ENCODE data around the gene RAD51B.
A peak's percentile ranks its signal among the peaks of the same experiment; 100 is the strongest.

The RAD51B gene

DNA sequence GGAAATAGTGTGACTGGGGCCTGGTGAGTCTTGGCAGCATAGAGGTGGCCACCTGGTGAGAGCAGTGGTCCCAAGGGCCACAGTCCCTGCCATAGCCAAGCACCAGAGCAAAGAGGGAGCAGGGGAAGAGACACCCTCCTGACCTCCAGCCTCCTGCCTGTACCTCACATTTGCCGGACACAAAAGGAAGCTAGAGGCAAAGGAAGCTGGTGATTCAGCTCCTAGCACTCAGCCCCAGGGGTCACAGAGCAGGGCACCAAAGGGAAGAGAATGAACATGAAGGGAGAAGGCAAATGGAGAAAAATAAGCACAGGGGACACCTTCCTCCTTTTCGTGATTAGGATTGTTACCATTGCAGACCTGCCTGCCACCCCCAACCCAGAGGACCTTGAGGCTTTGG lies 756.5 kb downstream of the RAD51B start:
- DNase-seq (ENCODE audit: low read depth) = no peak

DNA sequence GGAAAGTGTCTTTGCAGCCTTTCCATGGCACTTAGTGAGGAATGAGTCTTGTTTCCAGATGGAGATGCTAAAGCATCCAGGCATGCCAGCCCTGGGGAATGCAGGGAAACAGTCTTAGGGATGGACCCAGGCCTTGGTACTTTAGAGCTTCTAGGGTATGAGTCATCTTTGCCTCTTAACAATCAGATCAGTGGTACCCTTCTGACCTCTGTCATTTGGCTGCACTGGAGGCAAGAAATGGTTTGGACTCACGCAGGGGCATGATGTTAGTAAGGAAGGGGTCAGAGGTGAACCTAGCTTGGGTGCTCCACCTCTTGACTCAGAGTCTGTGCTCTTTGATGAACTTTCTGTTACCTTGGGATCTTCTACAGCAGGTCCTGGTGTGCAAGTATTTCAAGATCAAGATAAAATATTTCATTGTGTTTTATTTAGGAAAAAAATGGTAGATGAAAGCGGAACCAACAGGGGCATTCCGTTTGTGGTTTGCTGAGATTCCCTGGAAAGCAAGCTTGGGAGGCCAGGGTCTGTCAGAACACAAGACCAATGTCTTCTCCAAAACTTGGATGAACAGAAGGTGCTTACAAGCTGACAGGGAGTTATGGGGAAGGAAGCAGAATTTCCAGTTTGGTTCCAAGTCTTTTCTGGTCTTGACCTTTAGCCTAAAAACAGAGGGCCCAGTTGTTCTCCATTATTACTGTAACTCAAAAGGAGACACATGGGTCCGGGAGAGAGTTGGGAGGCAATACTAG lies 757.1 kb downstream of the RAD51B start:
- peak; percentile 36 for DNase-seq (ENCODE audit: low read depth)

DNA sequence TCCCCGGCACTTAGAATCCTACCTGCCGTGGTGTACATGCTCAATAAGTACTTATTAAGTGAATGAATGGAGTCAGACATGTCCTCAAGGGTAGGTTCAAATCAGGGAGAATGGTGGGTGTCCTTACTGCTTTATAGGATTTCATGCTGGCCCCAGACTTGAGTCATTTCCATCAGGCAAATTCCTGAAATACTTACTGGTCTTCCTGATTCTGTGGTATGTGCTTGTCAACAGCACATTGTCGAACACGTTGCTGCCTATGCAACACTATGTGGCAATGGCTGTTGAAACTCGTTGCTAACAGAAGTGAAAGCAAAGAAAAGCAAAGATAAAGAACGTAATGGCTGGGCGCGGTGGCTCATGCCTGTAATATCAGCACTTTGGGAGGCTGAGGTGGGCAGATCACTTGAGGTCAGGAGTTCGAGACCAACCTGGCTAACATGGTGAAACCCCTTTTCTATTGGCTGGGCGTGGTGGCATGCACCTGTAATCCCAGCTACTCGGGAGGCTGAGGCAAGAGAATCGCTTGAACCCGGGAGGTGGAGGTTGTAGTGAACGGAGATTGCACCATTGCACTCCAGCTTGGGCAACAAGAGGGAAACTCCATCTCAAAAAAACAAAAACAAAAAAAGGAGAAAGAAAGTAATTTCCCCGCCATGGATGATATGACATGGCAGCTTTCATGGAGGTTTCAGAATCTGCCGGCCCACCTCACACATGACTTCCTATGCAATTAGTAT lies 758.4 kb downstream of the RAD51B start:
- peak; percentile 99 for DNase-seq (ENCODE audit: low read depth)

DNA sequence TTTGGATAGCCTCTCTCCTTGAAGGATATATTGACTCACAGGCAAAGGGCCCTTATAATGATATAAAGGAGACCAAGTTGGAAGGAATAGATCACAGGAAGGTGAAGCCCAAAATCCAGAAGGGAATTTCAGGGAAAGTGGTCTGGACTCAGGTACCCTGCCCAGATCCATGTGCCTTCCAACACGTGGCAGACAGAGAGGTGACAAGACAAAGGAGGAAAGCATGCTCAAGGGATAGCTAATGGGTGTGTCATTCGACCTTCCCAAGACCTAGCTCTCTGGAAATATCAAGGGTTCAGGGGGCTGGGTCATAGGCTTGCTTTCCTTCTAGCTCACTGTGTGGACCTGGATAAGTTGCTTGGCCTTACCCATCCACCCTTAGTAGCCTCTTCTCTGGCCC lies 759.0 kb downstream of the RAD51B start:
- no peak for DNase-seq (ENCODE audit: low read depth)

DNA sequence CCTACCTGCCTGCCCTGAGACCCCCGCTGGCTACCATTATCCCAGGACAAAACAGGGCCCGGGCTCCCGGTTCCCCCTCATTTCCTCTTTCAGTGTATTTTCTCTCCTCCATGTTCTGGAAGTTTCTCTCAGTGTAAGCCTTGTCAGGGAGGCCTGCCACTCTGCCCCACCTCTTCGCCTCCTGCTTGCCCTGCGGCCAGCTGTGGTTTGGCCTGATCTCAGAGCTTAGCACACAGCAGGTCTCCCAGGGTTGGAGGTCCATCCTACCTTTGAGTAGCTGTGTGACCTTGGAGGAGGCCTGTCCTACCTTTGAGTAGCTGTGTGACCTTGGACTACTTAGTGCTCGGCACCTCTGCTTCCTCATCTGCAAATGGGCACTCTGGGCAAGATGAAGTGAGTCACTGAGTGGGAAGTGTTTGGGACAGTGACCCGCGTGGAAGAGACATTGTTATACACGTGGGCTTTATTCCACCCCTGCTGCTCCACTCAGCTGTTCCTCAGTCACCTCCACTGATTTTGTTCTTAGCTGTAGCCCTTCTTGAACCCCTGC lies 760.6 kb downstream of the RAD51B start:
- no peak for DNase-seq (ENCODE audit: low read depth)

DNA sequence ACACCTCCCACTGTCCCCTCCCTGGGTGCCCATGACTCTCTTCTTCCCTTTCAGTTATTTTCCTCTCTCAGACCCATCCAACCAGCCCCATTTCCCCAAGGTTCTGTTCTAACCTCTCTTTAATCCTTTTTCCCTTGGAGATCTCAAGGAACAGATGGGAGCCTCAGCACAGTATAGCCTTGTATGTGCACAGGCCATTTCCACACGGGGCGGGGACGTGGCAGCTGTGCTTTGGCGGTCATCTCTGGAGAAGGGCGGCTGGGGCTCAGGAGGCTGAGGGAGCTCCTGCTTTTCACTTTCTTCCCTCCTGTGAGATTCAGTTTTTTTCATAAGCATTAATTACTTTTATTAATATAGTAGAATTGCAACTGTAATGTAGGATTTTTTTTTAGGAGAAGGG lies 761.1 kb downstream of the RAD51B start:
- DNase-seq (ENCODE audit: low read depth) = no peak

DNA sequence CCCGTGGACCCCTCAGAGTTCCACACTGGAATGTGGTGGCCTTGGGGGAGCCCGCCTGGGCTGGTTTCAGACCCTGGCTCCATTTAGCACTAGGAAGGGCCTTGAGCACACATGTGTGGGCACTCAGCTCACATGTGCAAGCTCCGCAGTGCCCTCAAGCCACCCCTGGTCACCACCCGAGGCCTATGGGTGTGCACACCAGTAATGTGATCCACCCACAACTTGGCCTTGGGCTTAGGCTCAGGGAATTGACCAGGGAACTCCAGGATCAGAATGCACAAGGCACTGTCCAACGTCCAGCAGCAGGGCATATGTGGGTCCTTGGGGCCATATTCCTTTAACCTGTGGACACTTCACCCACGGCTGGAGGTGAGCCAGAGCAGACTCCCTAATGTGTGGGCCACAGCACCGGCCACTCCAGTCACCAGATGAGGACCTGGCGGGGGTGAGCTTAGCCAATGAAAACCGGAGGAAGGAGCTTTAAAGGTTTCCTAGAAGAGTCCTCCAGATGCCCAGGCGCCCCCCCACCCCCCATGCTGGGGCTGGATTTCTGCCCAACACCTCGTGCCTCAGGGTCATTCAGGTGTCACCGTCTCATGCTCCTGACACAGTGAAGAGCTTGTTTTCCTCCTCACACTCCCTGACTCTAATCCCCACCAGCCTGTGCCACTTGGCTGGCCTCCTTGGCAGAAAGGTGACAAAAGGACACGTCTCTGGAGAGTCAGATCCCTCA lies 764.1 kb downstream of the RAD51B start:
- DNase-seq (ENCODE audit: low read depth) = no peak

DNA sequence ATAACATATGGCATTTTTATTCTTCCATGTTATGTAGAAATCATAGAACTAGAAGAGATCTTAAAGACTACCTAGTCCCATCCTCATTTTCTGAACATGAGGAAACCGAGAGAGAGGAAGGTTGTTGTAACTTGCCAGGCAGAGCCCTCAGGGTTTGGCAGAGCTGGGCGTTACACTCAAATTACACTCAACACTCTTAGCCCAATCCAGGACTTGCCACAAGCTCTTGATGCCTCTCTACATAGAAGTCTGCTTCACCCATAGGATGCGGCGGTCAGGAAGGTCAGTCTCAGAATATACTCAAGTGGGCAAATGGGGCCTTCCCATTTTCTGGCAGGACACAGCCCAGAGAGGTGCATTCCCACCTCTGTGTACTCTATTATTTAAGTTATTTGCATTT lies 765.2 kb downstream of the RAD51B start:
- DNase-seq (ENCODE audit: low read depth) = no peak

DNA sequence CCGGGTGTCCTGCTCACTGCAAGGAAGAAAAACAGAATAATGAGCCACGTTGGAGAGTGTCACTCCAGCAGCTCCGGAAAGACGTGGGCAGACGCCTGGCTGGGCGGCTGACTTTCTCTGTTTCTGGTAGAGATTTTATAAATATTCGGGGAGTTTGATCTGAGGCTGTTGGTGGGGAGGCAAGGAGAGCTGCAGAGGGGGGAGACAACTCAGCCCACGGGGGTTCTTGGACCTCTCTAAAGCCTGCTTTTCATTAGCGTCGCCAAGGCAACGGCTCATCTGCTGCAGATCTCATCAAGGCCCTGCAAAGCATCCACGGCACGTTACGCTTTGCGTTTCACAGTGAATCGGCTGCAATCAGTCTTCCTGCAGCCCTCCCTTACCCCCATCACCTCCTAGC lies 766.1 kb downstream of the RAD51B start:
- DNase-seq (ENCODE audit: low read depth) = peak; percentile 32

DNA sequence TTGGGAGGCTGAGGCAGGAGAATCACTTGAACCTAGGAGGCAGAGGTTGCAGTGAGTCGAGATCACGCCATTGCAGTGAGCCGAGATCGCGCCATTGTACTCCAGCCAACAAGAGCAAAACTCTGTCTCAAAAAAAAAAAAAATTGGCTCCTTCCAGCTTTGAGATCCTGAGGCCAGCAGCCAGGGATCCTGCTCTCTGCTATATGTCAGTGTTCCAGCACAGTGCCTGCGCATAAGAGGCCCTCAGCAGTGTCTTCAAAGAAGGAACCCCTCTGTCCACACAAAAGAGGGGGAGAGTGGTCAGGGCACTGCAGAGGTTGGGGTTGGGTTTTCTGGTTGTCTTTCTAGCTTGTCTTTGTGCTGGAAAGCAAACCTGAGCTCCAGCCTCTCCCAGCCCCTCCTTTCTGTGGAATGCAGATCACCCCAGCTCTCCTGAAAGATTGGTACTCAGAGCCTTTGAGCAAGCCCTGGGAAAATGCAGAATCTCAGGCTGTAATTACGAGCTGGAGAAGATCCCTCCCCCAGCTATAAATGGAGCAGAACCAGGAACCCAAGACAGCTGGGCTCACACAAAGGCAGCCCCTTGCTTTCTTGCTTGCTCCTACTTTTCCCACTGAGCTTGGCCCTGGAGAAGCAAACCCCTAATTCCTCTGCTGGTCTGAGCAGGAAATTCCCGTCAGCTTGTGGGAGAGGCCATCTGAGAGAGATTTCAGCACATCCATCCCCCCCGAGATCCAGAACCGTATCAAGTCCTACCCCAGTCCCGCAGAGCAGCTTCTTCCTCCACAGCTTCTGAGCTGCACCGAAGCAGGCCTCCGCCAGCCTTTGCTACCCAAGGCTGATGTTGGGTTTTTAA lies 767.5 kb downstream of the RAD51B start:
- no peak for DNase-seq (ENCODE audit: low read depth)

DNA sequence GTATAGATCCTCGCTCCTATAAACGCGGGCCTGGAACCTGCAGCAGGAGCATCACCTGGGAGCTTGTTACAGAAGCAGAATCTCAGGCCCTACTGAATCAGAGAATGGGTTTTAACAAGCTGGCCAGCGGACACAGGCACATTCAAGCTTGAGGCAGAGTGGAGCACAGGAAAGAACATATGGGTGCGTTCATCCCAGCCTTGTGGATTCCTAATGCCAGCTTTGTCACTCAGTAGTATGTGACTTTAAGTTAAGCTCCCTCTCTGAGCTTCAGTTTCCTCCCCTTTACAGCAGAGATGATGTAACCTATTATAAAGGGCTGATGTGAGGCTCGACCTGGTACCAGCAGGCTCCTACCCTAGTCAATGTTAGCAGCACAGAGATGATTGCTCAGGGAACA lies 768.4 kb downstream of the RAD51B start:
- DNase-seq (ENCODE audit: low read depth) = no peak

DNA sequence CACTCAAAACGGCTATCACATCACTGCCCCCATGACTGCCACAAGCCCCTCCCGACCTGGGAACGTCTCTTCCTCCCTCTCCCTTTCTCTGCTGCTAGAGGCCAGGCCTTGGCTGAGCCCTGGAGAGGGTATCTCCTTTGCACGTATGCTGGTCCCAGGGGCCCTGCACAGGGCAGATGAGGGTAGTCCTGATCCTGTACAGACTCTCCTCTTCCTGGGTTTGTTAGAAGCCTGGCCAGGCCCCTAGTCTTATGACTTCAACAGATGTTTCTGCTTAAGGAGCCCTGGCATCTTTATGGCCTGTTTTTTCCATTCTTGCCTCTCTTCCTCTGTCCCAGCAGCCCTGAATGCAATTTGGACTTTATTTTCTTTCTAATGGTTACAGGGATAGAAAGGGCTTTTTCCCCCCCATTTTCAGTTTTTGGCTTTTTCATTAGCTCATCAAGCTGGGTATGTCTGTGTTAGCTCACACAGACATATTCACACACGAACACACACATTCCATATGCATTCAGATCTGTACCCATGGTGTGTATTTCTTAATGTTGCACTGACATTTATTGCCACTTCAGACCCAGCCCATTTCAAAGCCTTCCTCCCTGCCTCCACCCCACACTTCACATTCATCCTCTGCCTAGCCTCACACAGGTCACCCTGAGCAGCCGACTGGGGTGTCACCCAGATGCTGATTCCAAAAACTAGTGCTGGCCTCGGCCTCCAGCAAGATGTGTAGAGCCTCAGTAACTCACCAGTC lies 770.0 kb downstream of the RAD51B start:
- peak; percentile 55 for DNase-seq (ENCODE audit: low read depth)

DNA sequence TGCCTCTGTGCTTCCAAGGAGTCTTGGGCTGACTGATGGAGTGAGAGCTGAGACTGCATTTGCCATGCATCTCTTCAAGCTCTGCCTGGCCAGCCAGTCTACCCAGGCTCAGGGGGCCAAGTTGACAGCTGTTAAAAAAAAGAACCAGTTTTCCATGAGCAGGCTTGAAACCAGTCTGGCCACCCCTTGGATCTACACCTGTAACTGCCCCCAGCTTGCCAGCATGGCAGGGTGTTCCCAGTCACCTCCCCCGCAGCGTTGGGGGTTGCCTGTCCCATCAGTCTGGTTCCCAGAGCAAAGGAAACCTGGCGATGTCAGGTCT lies 770.6 kb downstream of the RAD51B start:
- no peak for DNase-seq (ENCODE audit: low read depth)

DNA sequence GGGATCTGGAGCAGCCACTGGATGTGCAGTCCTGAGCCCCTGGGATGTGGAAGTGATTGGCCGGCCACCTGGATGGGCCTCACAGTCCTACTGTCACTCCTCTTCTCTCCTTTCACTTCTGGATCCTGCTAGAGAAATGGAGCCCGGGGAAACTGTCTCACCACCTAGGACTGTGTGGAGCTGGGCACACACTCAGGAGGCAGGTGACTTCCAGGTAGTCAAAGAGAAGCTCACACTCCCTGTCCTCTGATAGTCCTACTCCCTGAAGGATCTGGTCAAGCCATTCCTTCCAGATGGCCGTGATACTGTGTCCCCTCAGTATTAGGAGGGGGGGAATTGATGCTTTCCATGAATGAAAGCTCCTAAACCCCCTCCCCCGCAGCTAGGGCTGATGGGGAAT lies 772.2 kb downstream of the RAD51B start:
- no peak for DNase-seq (ENCODE audit: low read depth)

DNA sequence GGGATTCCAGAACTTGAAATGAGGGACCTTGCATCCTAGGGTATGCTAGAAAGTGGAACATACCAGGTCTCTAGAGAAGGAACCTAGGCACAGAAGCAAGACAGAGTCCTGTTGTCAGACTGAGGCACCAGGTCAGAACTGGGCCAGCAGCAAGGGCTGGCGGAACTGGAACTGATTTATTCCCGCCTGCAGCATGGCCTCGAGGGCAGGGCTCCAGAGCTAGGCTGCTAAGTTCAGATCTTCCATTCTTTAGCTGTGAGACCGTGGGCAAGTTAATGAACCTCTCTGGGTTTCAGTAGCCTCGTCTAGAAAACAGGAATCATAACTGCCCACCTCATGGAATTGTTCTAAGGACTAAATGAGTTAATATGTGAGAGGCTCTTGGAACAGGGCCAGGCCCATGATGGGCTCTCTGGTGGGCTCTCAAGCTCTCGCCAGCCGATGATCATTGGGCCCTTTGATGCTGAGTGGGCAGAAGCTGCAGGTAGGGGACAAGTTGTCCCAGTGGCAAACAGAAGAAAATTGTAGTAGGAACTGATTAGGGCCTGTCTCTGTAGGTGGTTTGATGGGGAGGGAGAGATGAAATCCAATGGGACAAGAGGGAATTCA lies 773.5 kb downstream of the RAD51B start:
- no peak for DNase-seq (ENCODE audit: low read depth)

DNA sequence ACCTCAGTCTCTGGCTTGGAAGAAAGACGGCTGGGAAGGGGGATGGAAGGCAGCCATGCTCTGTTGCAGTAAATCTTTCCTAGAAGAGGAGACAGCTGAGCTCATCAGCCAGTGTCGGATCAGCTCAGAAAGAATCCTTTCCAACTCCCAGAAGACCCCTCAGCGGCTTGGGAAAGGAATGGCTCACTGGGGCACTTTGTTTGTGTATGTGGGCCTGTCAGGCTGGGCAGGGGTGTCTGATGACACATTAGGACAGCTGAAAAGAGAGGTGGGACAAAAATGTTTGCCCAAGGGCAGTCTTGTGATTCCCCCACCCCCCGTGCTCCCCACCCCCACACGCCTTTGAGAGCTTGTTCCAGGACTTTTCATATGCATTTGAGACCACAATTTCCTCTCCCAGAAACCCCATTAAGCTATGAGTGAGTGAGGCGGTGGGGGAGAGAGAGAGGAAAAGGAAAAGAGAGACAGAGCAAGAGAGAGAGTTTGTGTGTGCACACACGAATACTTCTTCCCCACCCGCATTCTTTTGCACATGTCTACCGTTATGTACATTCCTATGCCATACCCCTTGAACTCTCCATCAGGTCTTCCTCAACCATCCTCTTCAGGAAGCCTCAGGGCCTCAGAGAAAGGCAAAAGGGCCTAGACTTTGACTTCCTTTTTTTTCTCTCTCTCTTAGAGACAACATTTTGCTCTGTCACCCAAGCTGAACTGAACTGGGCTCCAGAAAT lies 774.4 kb downstream of the RAD51B start:
- peak; percentile 34 for DNase-seq (ENCODE audit: low read depth)

DNA sequence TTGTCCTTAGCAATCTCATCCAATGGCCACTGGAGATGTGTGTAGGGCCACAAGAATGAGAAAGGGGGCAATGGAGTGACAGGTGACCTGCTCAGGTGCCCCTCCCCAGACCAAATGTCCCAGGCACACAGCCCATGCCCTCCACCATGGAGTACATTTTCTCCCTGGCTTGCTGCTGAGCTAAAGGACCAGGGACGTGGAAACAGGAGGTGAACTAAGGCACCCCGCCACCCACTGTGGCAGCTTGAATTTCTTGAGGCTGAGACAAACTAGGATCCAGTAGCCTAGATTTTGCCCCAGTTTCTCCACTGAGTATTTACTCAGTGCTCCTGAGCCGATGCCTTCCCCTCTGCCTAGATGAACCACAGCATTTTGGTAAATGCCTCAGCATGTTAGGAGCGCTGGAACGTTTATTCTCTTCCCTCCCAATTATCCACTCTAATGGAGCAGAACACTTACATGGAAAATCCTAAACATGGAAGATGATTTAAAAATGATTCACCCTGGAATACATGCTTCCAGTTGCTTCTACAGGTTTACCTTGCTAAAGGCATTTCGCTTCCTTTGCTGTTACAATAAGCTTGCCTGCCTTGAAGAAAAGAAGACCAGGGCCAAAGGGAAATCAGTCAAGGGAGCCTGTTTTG lies 775.3 kb downstream of the RAD51B start:
- DNase-seq (ENCODE audit: low read depth) = no peak

DNA sequence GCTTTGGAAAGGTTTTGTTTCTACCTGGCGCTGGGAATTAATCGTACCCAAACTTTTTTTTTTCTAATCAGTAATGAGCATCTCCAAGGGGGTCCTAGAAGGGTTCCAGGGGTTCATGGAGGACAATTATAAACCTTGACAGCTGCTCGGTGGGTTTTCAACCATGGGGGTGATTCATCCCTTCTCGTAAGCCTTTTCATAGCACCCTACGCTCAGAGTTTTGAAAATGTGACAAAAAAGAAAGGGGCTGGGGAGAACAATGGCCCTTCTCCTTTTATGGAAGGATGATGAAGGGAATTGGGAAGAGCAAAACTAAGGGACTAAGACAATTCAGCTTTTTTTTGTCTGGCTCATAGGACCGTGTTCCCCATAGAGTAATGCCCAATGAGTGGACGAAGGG lies 776.6 kb downstream of the RAD51B start:
- DNase-seq (ENCODE audit: low read depth) = no peak

DNA sequence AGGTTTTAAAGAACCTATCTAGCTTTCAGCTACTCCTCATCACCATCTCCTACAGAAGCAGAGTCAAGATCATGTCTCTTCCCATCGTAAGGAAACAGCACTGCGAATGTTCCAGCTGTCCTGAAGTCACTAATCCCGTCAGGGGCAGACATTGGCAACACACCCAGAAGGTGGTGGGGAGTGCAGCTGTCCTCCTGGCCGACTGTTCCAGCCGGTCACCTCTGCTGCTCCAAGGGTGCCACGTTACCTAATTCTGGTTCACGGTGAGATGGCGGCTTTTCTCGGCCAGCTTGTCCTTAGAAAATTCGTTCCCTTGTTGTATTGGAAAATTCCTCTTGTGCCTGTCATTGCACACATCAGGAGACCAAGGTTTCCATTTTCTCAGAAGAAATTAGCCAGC lies 777.1 kb downstream of the RAD51B start:
- DNase-seq (ENCODE audit: low read depth) = no peak

DNA sequence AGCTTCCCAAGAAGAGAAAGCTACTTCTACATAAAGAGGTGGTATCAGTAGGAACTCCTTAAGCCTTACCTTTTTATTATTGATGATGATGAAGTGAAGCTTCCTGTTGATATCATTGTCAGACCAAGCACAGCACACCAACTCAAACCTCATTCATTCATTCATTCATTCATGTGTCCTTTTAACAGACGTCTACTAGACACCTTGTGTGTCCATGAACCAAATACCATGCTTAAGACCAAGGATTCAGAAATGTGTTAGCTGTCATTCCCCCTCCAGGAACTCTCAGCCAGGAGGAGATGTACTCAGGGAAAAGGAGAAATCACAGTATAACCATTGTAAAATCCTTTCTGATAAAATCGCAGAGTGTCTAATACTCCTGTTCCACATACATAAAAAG lies 778.5 kb downstream of the RAD51B start:
- no peak for DNase-seq (ENCODE audit: low read depth)

Data from iris pigment epithelial cell (primary cell).